ENCODE measurements around the gene TNS3.
A peak's percentile ranks its signal among the peaks of the same experiment; 100 is the strongest.

Gene TNS3

GRCh38 chr7:47506382-47507339, 75.2 kb downstream of the TNS3 start:
- H3K4me1 Mint-ChIP-seq = no peaks in the 10 kb centered on the region
- H3K9me3 Mint-ChIP-seq = no peaks in the 10 kb centered on the region
- H3K27ac Mint-ChIP-seq = no peak overlapping the region
- ATAC-seq = no peak
- no peak for DNase-seq
- no peaks in the 10 kb centered on the region for H3K27me3 Mint-ChIP-seq
- H3K4me3 Mint-ChIP-seq = no peak overlapping the region

- H3K4me3 Mint-ChIP-seq = no peak overlapping the region
- H3K9me3 Mint-ChIP-seq = no peaks in the 10 kb centered on the region
- H3K4me1 Mint-ChIP-seq = no peaks in the 10 kb centered on the region
- H3K27me3 Mint-ChIP-seq = no peaks in the 10 kb centered on the region
- DNase-seq = no peak
- ATAC-seq = no peak
- no peak overlapping the region for H3K27ac Mint-ChIP-seq
Measured at GRCh38 chr7:47505312-47506007, 76.5 kb downstream of the TNS3 start.

GRCh38 chr7:47504551-47505311, 77.2 kb downstream of the TNS3 start:
- Mint-ChIP-seq H3K27ac (peak overlapping the region in 1 of 2 donors; percentile 80), H3K4me1 (no peaks in the 10 kb centered on the region), H3K4me3 (no peak overlapping the region), H3K27me3 (no peaks in the 10 kb centered on the region), H3K9me3 (no peaks in the 10 kb centered on the region)
- DNase-seq (no peak), ATAC-seq (no peak)

- Mint-ChIP-seq H3K4me3 (no peak overlapping the region), H3K27me3 (no peaks in the 10 kb centered on the region), H3K9me3 (no peaks in the 10 kb centered on the region), H3K27ac (no peak overlapping the region), H3K4me1 (no peaks in the 10 kb centered on the region)
- no peak for DNase-seq
- no peak for ATAC-seq
Measured at GRCh38 chr7:47503281-47503680, 78.6 kb downstream of the TNS3 start.

GRCh38 chr7:47502240-47502877, 79.6 kb downstream of the TNS3 start:
- Mint-ChIP-seq H3K27me3 (no peaks in the 10 kb centered on the region), H3K27ac (no peak overlapping the region), H3K4me1 (peaks cover 5% of the 10 kb centered on the region), H3K9me3 (no peaks in the 10 kb centered on the region), H3K4me3 (no peak overlapping the region)
- DNase-seq (no peak), ATAC-seq (no peak)

- Mint-ChIP-seq H3K27me3 (peaks cover 2% of the 10 kb centered on the region), H3K4me1 (peaks cover 6% of the 10 kb centered on the region), H3K27ac (no peak overlapping the region), H3K9me3 (no peaks in the 10 kb centered on the region), H3K4me3 (no peak overlapping the region)
- ATAC-seq (no peak), DNase-seq (no peak)
Measured at GRCh38 chr7:47501406-47501805, 80.5 kb downstream of the TNS3 start.

GRCh38 chr7:47500103-47500563, 81.8 kb downstream of the TNS3 start:
- Mint-ChIP-seq H3K4me3 (no peak overlapping the region), H3K4me1 (peaks cover 6% of the 10 kb centered on the region)
- no peak for ATAC-seq

GRCh38 chr7:47498229-47499056, 83.5 kb downstream of the TNS3 start:
- no peak overlapping the region for H3K4me3 Mint-ChIP-seq
- DNase-seq (no peak), ATAC-seq (no peak)
- H3K9me3 Mint-ChIP-seq = no peaks in the 10 kb centered on the region
- H3K4me1 Mint-ChIP-seq = peaks cover 14% of the 10 kb centered on the region
- H3K27ac Mint-ChIP-seq = no peak overlapping the region
- H3K27me3 Mint-ChIP-seq = peaks cover 28% of the 10 kb centered on the region

More at GRCh38 chr7:47500103-47500563, 81.8 kb downstream of the TNS3 start:
- Mint-ChIP-seq H3K27me3 (peaks cover 15% of the 10 kb centered on the region), H3K27ac (no peak overlapping the region), H3K9me3 (no peaks in the 10 kb centered on the region)
- DNase-seq = no peak

- Mint-ChIP-seq H3K4me1 (peaks cover 14% of the 10 kb centered on the region), H3K27ac (peak overlapping the region in 1 of 2 donors; percentile 52), H3K9me3 (no peaks in the 10 kb centered on the region), H3K4me3 (no peak overlapping the region), H3K27me3 (peaks cover 28% of the 10 kb centered on the region)
- ATAC-seq (no peak), DNase-seq (no peak)
Measured at GRCh38 chr7:47497367-47498096, 84.4 kb downstream of the TNS3 start.

- H3K9me3 Mint-ChIP-seq = no peaks in the 10 kb centered on the region
- no peak overlapping the region for H3K4me3 Mint-ChIP-seq
- no peak for ATAC-seq
- DNase-seq = no peak
- H3K27me3 Mint-ChIP-seq = peaks cover 28% of the 10 kb centered on the region
- H3K4me1 Mint-ChIP-seq = peaks cover 14% of the 10 kb centered on the region
- H3K27ac Mint-ChIP-seq = no peak overlapping the region
Measured at GRCh38 chr7:47496666-47497065, 85.2 kb downstream of the TNS3 start.

GRCh38 chr7:47496056-47496665, 85.8 kb downstream of the TNS3 start:
- peaks cover 28% of the 10 kb centered on the region for H3K27me3 Mint-ChIP-seq
- no peaks in the 10 kb centered on the region for H3K9me3 Mint-ChIP-seq
- peak overlapping the region in 1 of 2 donors; percentile 7 for H3K27ac Mint-ChIP-seq
- H3K4me3 Mint-ChIP-seq = no peak overlapping the region
- ATAC-seq (no peak), DNase-seq (no peak)
- H3K4me1 Mint-ChIP-seq = peaks cover 14% of the 10 kb centered on the region

- no peak overlapping the region for H3K4me3 Mint-ChIP-seq
- H3K27ac Mint-ChIP-seq = no peak overlapping the region
- H3K4me1 Mint-ChIP-seq = peaks cover 14% of the 10 kb centered on the region
Measured at GRCh38 chr7:47493976-47494911, 87.7 kb downstream of the TNS3 start.

More at GRCh38 chr7:47493976-47494911, 87.7 kb downstream of the TNS3 start:
- Mint-ChIP-seq H3K27me3 (peaks cover 28% of the 10 kb centered on the region), H3K9me3 (no peaks in the 10 kb centered on the region)
- DNase-seq (no peak), ATAC-seq (no peak)

Data from stimulated activated naive CD8-positive, alpha-beta T cell treated with anti-CD3 and anti-CD28 coated beads, Interleukin-15, amount 100 ng/mL, for 72 hours (primary cell).